Measurements from ENCODE around the gene NPAT.
"Not testable (repeated sequence)": the region's sequence is repeated elsewhere in the genome, so short reads cannot be mapped to it uniquely, and the experiment has no call there.

The NPAT gene

DNA sequence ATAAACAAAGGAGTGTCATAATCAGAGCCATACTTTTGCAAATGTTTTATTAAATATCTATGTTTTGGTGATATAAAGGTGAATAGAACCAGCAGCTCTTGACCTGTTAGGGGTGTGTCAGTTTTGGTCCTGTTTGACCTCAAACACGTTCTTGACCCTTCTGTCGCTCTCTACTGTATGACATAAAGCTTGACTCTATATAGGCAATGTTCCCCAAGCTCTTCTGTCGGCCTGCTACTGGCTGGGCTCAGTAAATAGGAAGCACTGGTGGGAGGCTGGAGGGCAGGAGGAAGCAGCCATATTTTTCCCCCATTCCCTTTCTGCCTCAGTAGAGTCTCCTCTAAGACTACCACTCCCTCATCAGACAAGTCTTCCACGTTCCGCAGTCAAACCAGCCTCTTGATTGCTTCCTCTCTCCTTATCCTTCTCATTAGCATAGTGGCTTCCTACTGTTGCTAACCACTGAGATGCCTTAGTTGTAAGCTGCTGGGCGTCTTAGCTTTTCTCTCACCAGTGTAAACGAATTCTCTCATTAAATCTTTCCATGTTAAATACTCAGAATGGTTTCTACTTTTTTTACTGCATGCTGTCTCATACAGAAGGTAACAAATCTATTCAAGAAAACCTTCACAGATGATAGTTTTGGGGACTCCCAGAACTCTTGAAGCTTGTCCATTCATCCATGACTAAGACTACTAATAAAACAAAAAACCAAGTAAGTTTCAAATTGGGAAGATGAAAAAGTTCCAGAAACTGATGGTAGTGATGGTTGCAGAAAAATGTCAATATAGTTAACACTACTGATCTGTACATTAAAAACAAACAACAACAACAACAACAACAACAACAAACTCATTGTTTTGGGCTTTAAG lies 3.3 kb downstream of the NPAT start:
- no peak for DNase-seq

DNA sequence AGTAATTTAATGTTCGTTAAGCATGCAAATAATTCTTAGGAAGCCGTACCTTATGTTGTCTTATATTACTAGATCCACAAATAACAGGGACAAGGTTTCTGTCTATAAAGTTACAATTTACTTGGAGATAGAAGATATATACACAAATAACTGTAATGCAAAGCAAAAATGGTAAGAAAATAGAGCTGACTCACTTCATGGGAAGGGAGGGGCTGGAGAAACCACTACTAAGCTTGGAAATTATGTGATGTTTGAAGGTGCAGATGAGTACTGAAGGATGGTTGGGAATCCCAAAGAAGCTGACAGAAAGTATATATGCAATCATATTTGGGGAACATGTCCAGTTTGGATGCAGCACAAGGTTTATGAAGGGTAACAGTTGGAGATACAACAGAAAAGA lies 4.0 kb downstream of the NPAT start:
- DNase-seq = no peak

GRCh38 chr11:108216988-108217387 lies 5.5 kb downstream of the NPAT start:
- DNase-seq = no peak

DNA sequence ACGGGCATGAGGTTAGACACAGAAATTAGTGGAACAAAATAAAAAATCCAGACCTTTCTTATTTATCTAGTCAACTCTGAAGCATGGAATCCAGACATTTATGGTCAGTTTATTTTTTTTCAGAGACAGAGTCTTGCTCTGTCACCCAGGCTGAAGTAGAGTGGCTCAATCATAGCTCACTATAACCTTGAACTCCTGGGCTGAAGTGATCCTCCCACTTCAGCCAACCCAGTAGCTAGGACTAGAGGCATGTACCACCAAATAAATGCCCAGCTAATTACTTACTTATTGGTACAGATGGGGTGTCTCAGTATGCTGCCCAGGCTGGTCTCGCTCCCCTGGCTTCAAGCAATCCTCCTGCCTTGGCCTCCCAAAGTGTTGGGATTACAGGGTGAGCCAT lies 8.7 kb downstream of the NPAT start:
- DNase-seq = no peak

GRCh38 chr11:108210441-108210840 lies 12.0 kb downstream of the NPAT start:
- no peak for DNase-seq

DNA sequence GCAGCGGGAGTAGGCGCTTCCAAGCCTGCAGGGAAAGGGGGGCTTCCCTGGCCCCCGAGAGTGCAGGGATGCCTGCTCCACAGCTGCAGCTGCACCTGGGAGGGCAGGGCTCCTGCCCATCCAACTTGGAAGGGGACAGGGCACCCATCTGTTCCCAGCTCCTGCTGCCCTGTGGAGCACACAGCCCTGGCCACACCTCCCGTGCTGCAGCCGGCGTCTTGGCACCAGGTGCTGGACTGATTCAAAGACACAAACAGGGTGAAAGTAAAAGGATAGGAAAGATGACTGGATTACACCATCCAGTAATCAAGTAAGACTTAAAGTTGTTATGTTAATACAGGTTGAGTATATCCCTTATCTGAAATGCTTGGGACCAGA lies 14.8 kb downstream of the NPAT start:
- DNase-seq = no peak

GRCh38 chr11:108206969-108207682 lies 15.3 kb downstream of the NPAT start:
- DNase-seq = no peak

GRCh38 chr11:108206171-108206570 lies 16.3 kb downstream of the NPAT start:
- DNase-seq = no peak

DNA sequence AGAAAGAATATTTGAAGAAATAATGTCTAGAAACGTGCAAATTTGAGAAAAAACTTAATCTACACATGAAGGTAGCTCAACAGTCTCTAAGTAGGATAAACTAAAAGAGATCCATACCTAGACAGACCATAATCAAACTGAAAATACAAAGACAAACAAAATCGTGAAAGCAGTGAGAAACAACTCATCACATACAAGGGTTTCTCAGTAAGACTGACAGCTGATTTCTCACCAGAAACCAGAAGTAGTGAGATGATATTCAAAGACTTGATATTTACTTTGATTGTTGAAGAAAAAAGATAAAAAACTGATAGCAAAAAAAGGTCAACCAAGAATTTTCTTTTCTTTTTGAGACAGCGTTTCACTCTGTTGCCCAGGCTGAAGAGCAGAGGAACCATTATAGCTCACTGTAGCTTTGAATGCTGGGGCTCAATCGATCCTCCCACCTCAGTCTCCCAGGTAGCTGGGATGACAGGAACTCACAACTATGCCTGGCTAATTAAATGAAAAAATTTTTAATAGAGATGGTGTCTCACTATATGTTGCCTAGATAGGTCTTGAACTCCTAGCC lies 17.4 kb downstream of the NPAT start:
- no peak for DNase-seq

GRCh38 chr11:108204376-108204775 lies 18.1 kb downstream of the NPAT start:
- DNase-seq = no peak

GRCh38 chr11:108203075-108203474 lies 19.4 kb downstream of the NPAT start:
- DNase-seq = no peak

- DNase-seq = no peak
Measured at GRCh38 chr11:108199446-108200321, 22.8 kb downstream of the NPAT start.

DNA sequence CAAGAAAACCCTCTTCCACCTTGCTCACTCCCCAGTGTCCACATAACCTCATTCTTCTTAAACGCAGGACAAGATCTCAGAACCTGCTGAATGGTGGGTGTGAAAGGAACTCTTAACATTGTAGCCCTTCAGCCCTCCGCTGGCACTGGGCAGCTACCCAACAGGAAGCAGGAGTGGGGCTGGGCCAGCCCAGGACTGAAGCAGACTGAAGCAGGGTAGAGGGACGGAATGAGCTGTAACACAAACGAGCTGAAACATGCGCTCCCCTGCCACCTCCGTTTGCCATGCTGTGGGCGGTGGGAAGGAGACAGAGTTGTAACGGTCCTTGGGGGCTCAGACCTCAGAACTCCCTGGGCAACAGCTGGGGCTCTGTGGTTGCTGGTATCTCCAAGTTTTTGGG lies 23.6 kb downstream of the NPAT start:
- DNase-seq = no peak

- DNase-seq = no peak
Measured at GRCh38 chr11:108197351-108197750, 25.1 kb downstream of the NPAT start.

GRCh38 chr11:108196901-108197300 lies 25.5 kb downstream of the NPAT start:
- DNase-seq = no peak

DNA sequence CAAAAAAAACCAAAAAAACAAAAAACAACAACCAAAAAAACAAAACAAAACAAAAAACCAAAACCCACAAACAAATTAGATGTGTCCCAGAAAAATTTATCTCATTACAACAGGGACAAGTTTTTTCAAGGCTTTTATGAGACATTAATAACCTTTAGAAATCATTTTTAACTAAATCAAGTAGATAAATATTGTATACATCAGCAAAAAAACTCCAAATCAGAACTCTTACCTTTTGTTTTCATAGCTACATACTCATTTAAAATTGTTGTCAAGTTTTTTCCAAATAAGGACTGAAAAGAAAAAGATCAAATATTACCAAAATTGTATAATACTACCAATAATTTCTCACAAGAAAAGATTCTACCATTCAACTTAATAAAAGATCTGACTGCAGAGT lies 28.7 kb downstream of the NPAT start:
- DNase-seq = no peak

- DNase-seq = no peak
Measured at GRCh38 chr11:108177570-108177969, 44.9 kb downstream of the NPAT start.

DNA sequence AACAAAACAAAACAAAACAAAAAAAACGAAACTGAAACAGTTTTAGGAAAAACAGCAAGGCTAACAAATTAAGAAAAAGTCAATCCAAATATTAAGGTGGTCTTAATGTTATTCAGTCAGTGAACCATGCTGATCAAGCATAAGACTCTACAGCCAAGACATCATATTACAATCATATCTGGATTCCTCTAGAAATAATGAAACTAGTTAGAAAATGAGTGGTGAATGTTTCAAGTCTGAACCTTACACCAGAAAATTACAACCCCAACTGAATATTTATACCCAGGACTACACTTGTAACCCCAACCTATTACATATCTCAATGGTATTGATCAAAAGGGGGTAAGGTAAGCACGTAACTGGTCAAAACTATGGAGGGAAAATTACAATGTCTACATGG lies 52.3 kb downstream of the NPAT start:
- no peak for DNase-seq

DNA sequence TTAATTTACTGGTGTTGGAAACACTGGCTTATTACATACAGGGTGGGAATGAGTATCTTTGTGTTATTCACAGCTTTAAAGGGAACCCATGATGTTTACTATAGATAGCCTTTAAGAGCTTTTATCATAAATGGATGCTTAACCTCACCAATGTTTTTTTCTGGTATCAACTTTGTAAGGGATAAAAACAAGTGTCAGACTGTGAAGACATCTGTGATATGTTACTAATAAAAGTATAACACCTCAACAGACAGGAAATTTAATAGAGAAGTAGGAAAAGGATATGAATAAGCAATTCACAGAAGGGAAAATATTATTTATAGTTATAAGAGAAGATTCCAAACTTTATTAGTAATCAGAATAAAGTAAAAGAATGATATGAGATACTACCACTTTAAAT lies 54.8 kb downstream of the NPAT start:
- DNase-seq = no peak

DNA sequence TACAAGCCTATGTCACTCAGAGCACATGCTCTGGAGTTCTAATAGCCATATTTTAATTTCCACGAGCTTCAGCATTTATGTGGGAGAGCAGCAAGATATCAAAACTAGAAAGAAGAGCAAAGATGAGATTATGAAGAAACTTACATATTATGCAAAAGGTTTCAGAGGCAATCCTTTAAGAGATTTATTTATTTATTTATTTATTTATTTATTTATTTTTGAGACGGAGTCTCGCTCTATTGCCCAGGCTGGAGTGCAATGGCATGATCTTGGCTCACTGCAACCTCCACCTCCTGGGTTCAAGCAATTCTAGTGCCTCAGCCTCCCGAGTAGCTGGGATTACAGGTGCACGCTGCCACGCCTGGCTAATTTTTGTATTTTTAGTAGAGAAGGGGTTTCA lies 59.6 kb downstream of the NPAT start:
- DNase-seq = not testable (repeated sequence)

- DNase-seq = no peak
Measured at GRCh38 chr11:108160970-108161566, 61.4 kb downstream of the NPAT start.

- DNase-seq = no peak
Measured at GRCh38 chr11:108154591-108154990, 67.8 kb downstream of the NPAT start.

GRCh38 chr11:108148556-108148955 lies 73.9 kb downstream of the NPAT start:
- no peak for DNase-seq

Data from NCI-H2171 (cell line).